ENCODE measurements around the gene TMEM132D. TPM values are rescaled to one million over a fixed set of nuclear protein-coding genes. Genes with fewer than 3 reads are reported as not detected.

The TMEM132D gene
- total and polyA plus RNA-seq, 4 donors = 0.06 to 0.20 (median 0.13) TPM

DNA sequence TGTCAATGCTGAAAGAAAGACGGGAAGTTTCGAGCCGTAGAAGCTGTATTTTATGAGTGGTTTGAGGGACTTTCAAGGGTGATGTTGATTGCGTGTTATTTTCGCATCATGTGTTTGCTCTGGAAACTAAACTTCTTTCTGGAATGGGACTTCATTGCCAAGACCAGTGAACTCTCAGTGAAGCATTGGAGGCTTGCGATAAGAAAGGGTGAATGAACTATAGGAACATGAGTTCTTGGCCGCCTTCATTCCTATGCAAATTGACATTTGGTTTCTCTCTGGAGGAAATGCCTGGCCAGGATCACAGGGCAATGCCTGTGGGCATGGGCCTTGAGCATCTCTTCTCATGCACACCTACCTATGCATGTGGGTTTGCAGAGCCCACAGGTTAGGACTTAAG, 677.8 kb downstream of the TMEM132D start:
- peak; percentile 19 for ATAC-seq (ENCODE audit: insufficient read depth, low FRiP score)
- 58 to 59% methylated on average over 7 of the region's 7 CpGs for whole genome bisulfite sequencing, 2 donors
- no peaks in the 10 kb centered on the region for H3K27me3 ChIP-seq (ENCODE audit: control insufficient read depth in 3 of 3, insufficient read depth in 3 of 3, low read length in 2 of 3)
- peaks cover 0 to 3% (median under 1%) of the 10 kb centered on the region in 4 donors for H3K9me3 ChIP-seq (ENCODE audit: control insufficient read depth in 4 of 4, insufficient read depth in 3 of 4, low read length in 3 of 4)
- H3K4me1 ChIP-seq (ENCODE audit: control insufficient read depth in 5 of 5, insufficient read depth in 5 of 5, low read length in 5 of 5) = no peaks in the 10 kb centered on the region
- TF ChIP-seq, protein P1, sequence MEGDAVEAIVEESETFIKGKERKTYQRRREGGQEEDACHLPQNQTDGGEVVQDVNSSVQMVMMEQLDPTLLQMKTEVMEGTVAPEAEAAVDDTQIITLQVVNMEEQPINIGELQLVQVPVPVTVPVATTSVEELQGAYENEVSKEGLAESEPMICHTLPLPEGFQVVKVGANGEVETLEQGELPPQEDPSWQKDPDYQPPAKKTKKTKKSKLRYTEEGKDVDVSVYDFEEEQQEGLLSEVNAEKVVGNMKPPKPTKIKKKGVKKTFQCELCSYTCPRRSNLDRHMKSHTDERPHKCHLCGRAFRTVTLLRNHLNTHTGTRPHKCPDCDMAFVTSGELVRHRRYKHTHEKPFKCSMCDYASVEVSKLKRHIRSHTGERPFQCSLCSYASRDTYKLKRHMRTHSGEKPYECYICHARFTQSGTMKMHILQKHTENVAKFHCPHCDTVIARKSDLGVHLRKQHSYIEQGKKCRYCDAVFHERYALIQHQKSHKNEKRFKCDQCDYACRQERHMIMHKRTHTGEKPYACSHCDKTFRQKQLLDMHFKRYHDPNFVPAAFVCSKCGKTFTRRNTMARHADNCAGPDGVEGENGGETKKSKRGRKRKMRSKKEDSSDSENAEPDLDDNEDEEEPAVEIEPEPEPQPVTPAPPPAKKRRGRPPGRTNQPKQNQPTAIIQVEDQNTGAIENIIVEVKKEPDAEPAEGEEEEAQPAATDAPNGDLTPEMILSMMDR (IDR thresholded peaks at IDR 0.05; ENCODE audit: control extremely low read depth, extremely low read depth) = no peak
- no peak overlapping the region for H3K9ac ChIP-seq (ENCODE audit: insufficient read depth in 1 of 2, low read length in 2 of 2)
- H3K36me3 ChIP-seq (ENCODE audit: control insufficient read depth in 4 of 4, insufficient read depth in 4 of 4, low read length in 4 of 4) = no peaks in the 10 kb centered on the region
- no peak overlapping the region for H3K4me3 ChIP-seq
- DNase-seq = no peak
- H3K27ac ChIP-seq (ENCODE audit: low read depth in 1 of 2, low read length in 1 of 2) = no peak overlapping the region

DNA sequence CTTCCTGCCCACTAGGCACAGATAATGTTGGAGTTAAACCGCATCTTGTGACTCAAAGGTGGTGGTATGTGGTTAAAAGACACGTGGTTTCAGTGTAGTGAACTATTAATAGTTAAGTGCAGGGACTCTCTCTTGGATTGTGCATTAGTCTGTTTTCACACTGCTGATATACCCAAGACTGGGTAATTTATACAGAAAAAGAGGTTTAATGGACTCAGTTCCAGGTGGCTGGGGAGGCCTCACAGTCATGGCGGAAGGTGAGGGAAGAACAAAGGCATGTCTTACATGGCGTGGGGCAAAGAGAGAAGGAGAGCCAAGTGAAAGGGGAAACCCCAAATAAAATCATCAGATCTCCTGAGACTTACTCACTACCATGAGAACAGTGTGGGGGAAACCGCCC, 688.3 kb downstream of the TMEM132D start:
- H3K27ac ChIP-seq (ENCODE audit: low read depth in 1 of 2, low read length in 1 of 2) = no peak overlapping the region
- H3K27me3 ChIP-seq (ENCODE audit: control insufficient read depth in 3 of 3, insufficient read depth in 3 of 3, low read length in 2 of 3) = no peaks in the 10 kb centered on the region
- no peaks in the 10 kb centered on the region for H3K4me1 ChIP-seq (ENCODE audit: control insufficient read depth in 5 of 5, insufficient read depth in 5 of 5, low read length in 5 of 5)
- TF ChIP-seq, protein P1 (IDR thresholded peaks at IDR 0.05; ENCODE audit: control extremely low read depth, extremely low read depth) = no peak
- H3K4me3 ChIP-seq = no peak overlapping the region
- peaks cover 0 to 9% (median 2%) of the 10 kb centered on the region in 4 donors for H3K9me3 ChIP-seq (ENCODE audit: control insufficient read depth in 4 of 4, insufficient read depth in 3 of 4, low read length in 3 of 4)
- H3K9ac ChIP-seq (ENCODE audit: insufficient read depth in 1 of 2, low read length in 2 of 2) = no peak overlapping the region
- ATAC-seq (ENCODE audit: insufficient read depth, low FRiP score) (no peak), DNase-seq (no peak)
- no peaks in the 10 kb centered on the region for H3K36me3 ChIP-seq (ENCODE audit: control insufficient read depth in 4 of 4, insufficient read depth in 4 of 4, low read length in 4 of 4)
- WGBS, 2 donors = 90 to 92% methylated on average over 5 of the region's 5 CpGs

DNA sequence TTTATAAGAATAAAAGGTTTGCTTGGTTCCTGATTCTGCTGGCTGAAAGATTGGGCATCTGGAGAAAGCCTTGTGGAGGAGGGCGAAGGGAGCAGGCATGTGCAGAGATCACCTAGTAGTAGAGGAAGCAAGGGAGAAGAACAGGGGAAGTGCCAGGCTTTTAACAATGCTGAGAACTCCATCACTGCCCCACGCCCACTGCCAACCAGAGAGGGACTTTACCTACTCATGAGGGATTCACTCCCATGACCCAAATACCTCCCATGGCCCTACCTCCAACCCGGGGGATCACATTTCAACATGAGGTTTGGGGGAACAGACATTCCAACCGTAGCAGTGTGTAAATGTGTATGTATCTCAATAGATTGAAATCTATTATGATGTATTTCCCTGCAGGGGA, 690.3 kb downstream of the TMEM132D start:
- TF ChIP-seq, protein P1 (IDR thresholded peaks at IDR 0.05; ENCODE audit: control extremely low read depth, extremely low read depth) = no peak
- ATAC-seq (ENCODE audit: insufficient read depth, low FRiP score) = no peak
- no peak overlapping the region for H3K9ac ChIP-seq (ENCODE audit: insufficient read depth in 1 of 2, low read length in 2 of 2)
- H3K27me3 ChIP-seq (ENCODE audit: control insufficient read depth in 3 of 3, insufficient read depth in 3 of 3, low read length in 2 of 3) = no peaks in the 10 kb centered on the region
- H3K9me3 ChIP-seq (ENCODE audit: control insufficient read depth in 4 of 4, insufficient read depth in 3 of 4, low read length in 3 of 4) = peaks cover 0 to 9% (median 2%) of the 10 kb centered on the region in 4 donors
- no peak overlapping the region for H3K4me3 ChIP-seq
- WGBS, 2 donors = 77 to 86% methylated on average over 4 of the region's 4 CpGs
- H3K27ac ChIP-seq (ENCODE audit: low read depth in 1 of 2, low read length in 1 of 2) = no peak overlapping the region
- H3K36me3 ChIP-seq (ENCODE audit: control insufficient read depth in 4 of 4, insufficient read depth in 4 of 4, low read length in 4 of 4) = no peaks in the 10 kb centered on the region
- no peak for DNase-seq
- H3K4me1 ChIP-seq (ENCODE audit: control insufficient read depth in 5 of 5, insufficient read depth in 5 of 5, low read length in 5 of 5) = no peaks in the 10 kb centered on the region
